ENCODE results near the gene GALNTL6. TPM values are rescaled to one million over a fixed set of nuclear protein-coding genes. Genes with fewer than 3 reads are reported as not detected.

Gene GALNTL6
- total RNA-seq, 6 donors from 2014 or later, result 0.26 to 18.9 TPM; not detected in 4

DNA sequence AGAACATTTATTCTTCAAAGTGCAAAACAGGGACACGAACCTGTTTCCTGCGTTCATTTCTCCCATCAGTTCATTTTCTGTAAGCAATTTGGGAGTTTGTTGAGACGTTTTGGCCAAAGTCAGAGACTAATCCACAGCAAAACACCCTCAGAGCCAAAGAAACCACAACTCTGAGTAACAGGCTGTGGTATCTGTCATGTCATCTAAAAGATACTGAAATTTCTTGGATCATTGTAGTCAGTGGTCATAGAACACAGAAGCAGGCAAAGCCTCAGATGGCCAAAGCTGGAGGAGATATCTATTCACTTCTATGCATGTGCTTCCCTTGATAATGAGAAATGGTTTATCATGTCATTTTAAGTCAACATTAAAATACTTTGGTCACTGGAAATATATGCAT lies 869.8 kb downstream of the GALNTL6 start:
- Histone ChIP-seq H3K27me3 (no peaks in the 10 kb centered on the region), H3K27ac (no peak overlapping the region), H3K4me1 (no peaks in the 10 kb centered on the region), H3K4me3 (no peak overlapping the region), H3K9me3 (no peaks in the 10 kb centered on the region), H3K36me3 (no peaks in the 10 kb centered on the region)
- TF ChIP-seq EP300 (IDR thresholded peaks at IDR 0.05) (no peak), POLR2A (IDR thresholded peaks at IDR 0.05) (no peak), POLR2AphosphoS5 (IDR thresholded peaks at IDR 0.05) (no peak)
- TF ChIP-seq, protein P1, sequence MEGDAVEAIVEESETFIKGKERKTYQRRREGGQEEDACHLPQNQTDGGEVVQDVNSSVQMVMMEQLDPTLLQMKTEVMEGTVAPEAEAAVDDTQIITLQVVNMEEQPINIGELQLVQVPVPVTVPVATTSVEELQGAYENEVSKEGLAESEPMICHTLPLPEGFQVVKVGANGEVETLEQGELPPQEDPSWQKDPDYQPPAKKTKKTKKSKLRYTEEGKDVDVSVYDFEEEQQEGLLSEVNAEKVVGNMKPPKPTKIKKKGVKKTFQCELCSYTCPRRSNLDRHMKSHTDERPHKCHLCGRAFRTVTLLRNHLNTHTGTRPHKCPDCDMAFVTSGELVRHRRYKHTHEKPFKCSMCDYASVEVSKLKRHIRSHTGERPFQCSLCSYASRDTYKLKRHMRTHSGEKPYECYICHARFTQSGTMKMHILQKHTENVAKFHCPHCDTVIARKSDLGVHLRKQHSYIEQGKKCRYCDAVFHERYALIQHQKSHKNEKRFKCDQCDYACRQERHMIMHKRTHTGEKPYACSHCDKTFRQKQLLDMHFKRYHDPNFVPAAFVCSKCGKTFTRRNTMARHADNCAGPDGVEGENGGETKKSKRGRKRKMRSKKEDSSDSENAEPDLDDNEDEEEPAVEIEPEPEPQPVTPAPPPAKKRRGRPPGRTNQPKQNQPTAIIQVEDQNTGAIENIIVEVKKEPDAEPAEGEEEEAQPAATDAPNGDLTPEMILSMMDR (IDR thresholded peaks at IDR 0.05), result no peak
- no peak for ATAC-seq (ENCODE audit: low FRiP score in 2 of 2)
- DNase-seq, result no peak
- WGBS, 2 donors, result 81 to 82% methylated on average over 3 of the region's 3 CpGs

DNA sequence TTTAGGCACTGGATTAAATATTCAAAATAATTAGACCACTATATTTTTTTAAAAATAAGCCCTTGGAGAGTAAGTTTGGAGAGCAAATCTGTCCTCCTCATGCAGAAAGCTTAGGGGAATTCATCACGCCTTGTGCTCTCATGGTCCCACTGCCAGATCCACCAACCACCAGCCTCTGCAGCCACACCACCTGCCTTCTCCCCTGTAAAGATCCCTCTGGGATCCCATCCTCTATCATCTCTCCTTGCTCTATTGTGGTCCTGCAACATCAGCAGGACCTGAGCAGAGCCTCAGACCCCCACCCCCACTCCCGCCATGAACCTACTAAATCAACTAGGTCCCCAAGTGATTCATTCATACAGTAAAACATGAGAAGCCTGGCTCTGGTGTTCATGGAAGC lies 872.8 kb downstream of the GALNTL6 start:
- no peak for ATAC-seq (ENCODE audit: low FRiP score in 2 of 2)

DNA sequence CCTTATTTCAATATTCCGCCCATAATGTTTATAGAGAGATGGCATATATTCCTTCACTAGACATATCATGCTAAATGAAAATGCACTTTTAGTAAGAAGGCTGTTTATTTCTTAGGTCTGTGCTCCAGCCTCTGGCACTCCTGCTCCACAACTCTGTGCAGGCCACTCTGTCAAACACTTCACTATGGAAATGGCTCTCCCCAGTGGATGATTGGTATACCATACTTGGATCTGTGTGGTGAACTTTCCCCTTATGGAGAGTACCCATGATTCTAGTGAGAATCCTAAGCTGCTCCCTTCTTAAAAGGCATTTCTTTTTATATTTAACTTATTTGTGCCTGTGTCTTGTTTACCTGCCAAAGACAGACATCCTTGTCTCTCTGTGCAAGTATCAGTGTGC lies 875.3 kb downstream of the GALNTL6 start:
- TF ChIP-seq EP300 (IDR thresholded peaks at IDR 0.05) (no peak), POLR2A (IDR thresholded peaks at IDR 0.05) (no peak), POLR2AphosphoS5 (IDR thresholded peaks at IDR 0.05) (no peak)
- TF ChIP-seq, protein P1 (IDR thresholded peaks at IDR 0.05), result no peak
- Histone ChIP-seq H3K36me3 (no peaks in the 10 kb centered on the region), H3K27me3 (no peaks in the 10 kb centered on the region), H3K27ac (no peak overlapping the region), H3K9me3 (peaks cover 0 to 10% (median 2%) of the 10 kb centered on the region in 4 donors), H3K4me3 (no peak overlapping the region), H3K4me1 (no peaks in the 10 kb centered on the region)
- ATAC-seq (ENCODE audit: low FRiP score in 2 of 2) (no peak), DNase-seq (no peak)
- WGBS, 2 donors, result 71 to 83% methylated on average over 1 of the region's 1 CpG

More for the DNA sequence above, 872.8 kb downstream of the GALNTL6 start:
- H3K27me3 ChIP-seq, result no peaks in the 10 kb centered on the region
- WGBS, 2 donors, result 94% methylated on average over 2 of the region's 2 CpGs
- no peak overlapping the region for H3K4me3 ChIP-seq
- no peaks in the 10 kb centered on the region for H3K4me1 ChIP-seq
- no peaks in the 10 kb centered on the region for H3K36me3 ChIP-seq
- peaks cover 0 to 1% (median 0%) of the 10 kb centered on the region in 4 donors for H3K9me3 ChIP-seq
- TF ChIP-seq POLR2AphosphoS5 (IDR thresholded peaks at IDR 0.05) (no peak), EP300 (IDR thresholded peaks at IDR 0.05) (no peak), POLR2A (IDR thresholded peaks at IDR 0.05) (no peak)
- TF ChIP-seq, protein P1 (IDR thresholded peaks at IDR 0.05), result no peak
- no peak for DNase-seq
- H3K27ac ChIP-seq, result no peak overlapping the region

DNA sequence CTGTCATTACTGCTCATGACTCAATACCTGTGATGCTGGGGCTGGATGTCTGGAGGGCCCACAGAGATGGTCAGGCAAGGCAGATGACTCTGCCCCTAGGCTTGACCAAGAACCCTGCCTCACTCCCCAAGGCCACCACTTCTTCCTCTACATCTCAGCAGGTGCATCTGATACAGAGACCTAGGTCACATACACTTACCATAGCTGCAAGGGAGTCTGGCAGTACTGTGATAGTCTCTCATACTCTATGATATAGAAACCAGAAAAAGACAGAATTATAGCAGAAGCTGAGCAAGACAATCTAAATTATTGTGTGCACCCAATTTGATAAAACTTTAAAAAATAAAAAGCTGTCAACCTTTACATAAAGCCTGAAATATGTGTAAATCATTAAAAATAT lies 878.3 kb downstream of the GALNTL6 start:
- Histone ChIP-seq H3K27me3 (no peaks in the 10 kb centered on the region), H3K4me3 (no peak overlapping the region)
- TF ChIP-seq, protein P1 (IDR thresholded peaks at IDR 0.05), result no peak
- no peak for TF ChIP-seq POLR2A (IDR thresholded peaks at IDR 0.05)
- no peak for TF ChIP-seq EP300 (IDR thresholded peaks at IDR 0.05)
- no peak for TF ChIP-seq POLR2AphosphoS5 (IDR thresholded peaks at IDR 0.05)

DNA sequence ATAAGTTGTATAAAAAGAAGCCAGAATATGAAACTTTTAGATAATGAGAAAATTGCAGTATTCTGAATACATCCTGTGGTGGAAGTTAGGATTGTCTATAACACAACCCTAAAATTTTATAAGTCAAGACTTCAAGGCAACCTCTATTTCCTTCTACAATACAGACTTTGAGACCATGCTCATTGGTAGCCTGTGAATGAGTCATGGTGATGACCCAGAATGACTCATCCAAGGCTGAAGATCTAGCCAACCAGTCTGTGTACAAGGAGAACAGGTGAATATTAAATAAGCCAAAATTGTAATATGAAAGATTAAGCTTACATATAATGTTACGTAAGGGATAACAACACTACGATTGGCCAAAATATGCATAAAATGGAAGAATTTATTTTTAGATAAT lies 879.5 kb downstream of the GALNTL6 start:
- TF ChIP-seq POLR2AphosphoS5 (IDR thresholded peaks at IDR 0.05) (no peak), EP300 (IDR thresholded peaks at IDR 0.05) (no peak), POLR2A (IDR thresholded peaks at IDR 0.05) (no peak)
- TF ChIP-seq, protein P1 (IDR thresholded peaks at IDR 0.05), result no peak
- Histone ChIP-seq H3K9me3 (peaks cover 0 to 10% (median 2%) of the 10 kb centered on the region in 4 donors), H3K27me3 (no peaks in the 10 kb centered on the region), H3K36me3 (no peaks in the 10 kb centered on the region), H3K27ac (no peak overlapping the region), H3K4me1 (no peaks in the 10 kb centered on the region), H3K4me3 (no peak overlapping the region)
- DNase-seq, result no peak
- no peak for ATAC-seq (ENCODE audit: low FRiP score in 2 of 2)
- WGBS, 2 donors, result 50 to 72% methylated on average over 2 of the region's 2 CpGs

More for the DNA sequence above, 878.3 kb downstream of the GALNTL6 start:
- Histone ChIP-seq H3K27ac (no peak overlapping the region), H3K4me1 (no peaks in the 10 kb centered on the region), H3K36me3 (no peaks in the 10 kb centered on the region), H3K9me3 (peaks cover 0 to 10% (median 2%) of the 10 kb centered on the region in 4 donors)
- no peak for ATAC-seq (ENCODE audit: low FRiP score in 2 of 2)
- DNase-seq, result no peak
